Measurements from ENCODE around the gene PIP4K2C.
"Not testable (repeated sequence)": the region's sequence is repeated elsewhere in the genome, so short reads cannot be mapped to it uniquely, and the experiment has no call there.

The PIP4K2C gene

GRCh38 chr12:57560516-57560915 is 30.5 kb upstream of the PIP4K2C start:
- no peak for DNase-seq (ENCODE audit: low read depth)

GRCh38 chr12:57561117-57561516 is 29.9 kb upstream of the PIP4K2C start:
- DNase-seq (ENCODE audit: low read depth), result not testable (repeated sequence)

GRCh38 chr12:57563358-57563757 is 27.6 kb upstream of the PIP4K2C start:
- DNase-seq (ENCODE audit: low read depth), result no peak

GRCh38 chr12:57564178-57564740 is 26.7 kb upstream of the PIP4K2C start:
- DNase-seq (ENCODE audit: low read depth), result no peak

GRCh38 chr12:57568838-57569237 is 22.2 kb upstream of the PIP4K2C start:
- DNase-seq (ENCODE audit: low read depth), result no peak

GRCh38 chr12:57569858-57570257 is 21.1 kb upstream of the PIP4K2C start:
- DNase-seq (ENCODE audit: low read depth), result no peak

GRCh38 chr12:57570438-57570837 is 20.6 kb upstream of the PIP4K2C start:
- not testable (repeated sequence) for DNase-seq (ENCODE audit: low read depth)

GRCh38 chr12:57571926-57572762 is 18.8 kb upstream of the PIP4K2C start:
- DNase-seq (ENCODE audit: low read depth), result no peak

GRCh38 chr12:57574795-57575194 is 16.2 kb upstream of the PIP4K2C start:
- DNase-seq (ENCODE audit: low read depth), result no peak

GRCh38 chr12:57575771-57576612 is 15.0 kb upstream of the PIP4K2C start:
- DNase-seq (ENCODE audit: low read depth), result no peak

GRCh38 chr12:57576613-57577160 is 14.3 kb upstream of the PIP4K2C start:
- no peak for DNase-seq (ENCODE audit: low read depth)

GRCh38 chr12:57577981-57578758 is 12.8 kb upstream of the PIP4K2C start:
- DNase-seq (ENCODE audit: low read depth), result no peak

GRCh38 chr12:57579011-57579410 is 12.0 kb upstream of the PIP4K2C start:
- DNase-seq (ENCODE audit: low read depth), result no peak

- DNase-seq (ENCODE audit: low read depth), result no peak
Measured at GRCh38 chr12:57579677-57580465, 11.1 kb upstream of the PIP4K2C start.

- no peak for DNase-seq (ENCODE audit: low read depth)
Measured at GRCh38 chr12:57580466-57580795, 10.6 kb upstream of the PIP4K2C start.

GRCh38 chr12:57581802-57582201 is 9.2 kb upstream of the PIP4K2C start:
- DNase-seq (ENCODE audit: low read depth), result no peak

GRCh38 chr12:57582440-57582839 is 8.6 kb upstream of the PIP4K2C start:
- no peak for DNase-seq (ENCODE audit: low read depth)

GRCh38 chr12:57583008-57583831 is 7.8 kb upstream of the PIP4K2C start:
- DNase-seq (ENCODE audit: low read depth), result peak; percentile 53

GRCh38 chr12:57584050-57584449 is 6.9 kb upstream of the PIP4K2C start:
- DNase-seq (ENCODE audit: low read depth), result no peak

- no peak for DNase-seq (ENCODE audit: low read depth)
Measured at GRCh38 chr12:57584690-57585089, 6.3 kb upstream of the PIP4K2C start.

All from activated T-cell treated with anti-CD3 and anti-CD28 coated beads for 48 hours (primary cell).